GM06990 (cell line): Measurements from ENCODE around the gene SV2B.

Experiments
- DNase-seq: peaks from one replicate; pipeline ENCODE4 v3.0.0-alpha.2; 2011; ENCODE audit not compliant: insufficient read length; ENCODE audit errors: extremely low read depth
- H3K27me3 ChIP-seq: replicated peaks from 2 replicates; pipeline ENCODE4 v1.6.0; 2011; ENCODE audit warnings: low read length; ENCODE audit not compliant: control insufficient read depth, insufficient read depth
- H3K36me3 ChIP-seq: 2 replicates; pipeline ENCODE4 v1.5.1; 2011; ENCODE audit warnings: low read length; ENCODE audit not compliant: control insufficient read depth, insufficient read depth
- H3K4me3 ChIP-seq: replicated peaks from 2 replicates; pipeline ENCODE4 v1.5.1; 2011; ENCODE audit warnings: low read depth, mild to moderate bottlenecking, control low read depth, low read length
- CTCF ChIP-seq: IDR thresholded peaks from 2 replicates; pipeline ENCODE4 v1.5.1; 2011; ENCODE audit warnings: low read length, control low read depth, mild to moderate bottlenecking, inconsistent platforms; ENCODE audit not compliant: insufficient read depth, poor library complexity, severe bottlenecking

Gene SV2B

DNA sequence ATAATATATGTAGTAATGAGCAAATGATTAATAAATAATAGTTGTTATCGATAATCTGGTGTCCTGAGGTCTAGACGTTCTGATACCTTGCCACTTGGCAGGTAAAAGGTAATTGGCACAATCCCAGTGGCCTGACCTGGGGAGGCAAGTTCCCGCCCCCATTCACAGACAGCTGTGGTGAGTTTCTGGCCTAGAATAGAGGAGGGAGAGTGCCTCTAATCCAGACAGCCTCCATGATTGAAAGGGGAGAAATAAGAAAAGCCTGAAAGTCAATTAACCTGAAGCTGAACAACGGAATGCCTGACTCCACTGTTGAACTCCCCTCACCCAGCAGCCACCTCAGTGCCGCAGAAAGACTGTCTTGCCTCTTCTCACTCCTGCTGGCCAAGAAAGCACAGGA, 38.1 kb upstream of the SV2B start:
- Histone ChIP-seq H3K27me3 (no peaks in the 10 kb centered on the region; the same call in 1 of the 2 replicates), H3K4me3 (no peak overlapping the region), H3K36me3 (no peaks in the 10 kb centered on the region)
- no peak for TF ChIP-seq CTCF
- DNase-seq: no peak

DNA sequence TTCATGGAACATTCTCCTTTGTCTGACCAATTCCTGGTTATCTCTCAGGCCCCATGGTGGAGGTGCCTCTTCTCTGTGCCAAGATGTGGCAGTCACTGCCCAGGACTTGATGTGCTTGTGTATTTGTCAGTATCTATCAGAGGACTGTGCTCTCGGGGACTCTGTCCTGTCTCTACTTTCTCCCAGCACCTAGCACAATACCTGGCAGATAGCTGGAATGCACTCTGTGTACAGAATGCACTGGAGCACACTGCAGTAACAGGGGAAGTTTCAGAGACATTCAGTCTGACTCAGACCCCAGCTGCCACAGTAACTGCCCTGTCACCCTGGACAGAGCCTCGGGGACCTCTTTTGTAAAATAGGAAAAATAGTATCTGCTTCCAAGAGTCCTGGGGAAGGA, 34.6 kb upstream of the SV2B start:
- Histone ChIP-seq H3K36me3 (no peaks in the 10 kb centered on the region), H3K27me3 (no peaks in the 10 kb centered on the region), H3K4me3 (no peak overlapping the region)
- no peak for TF ChIP-seq CTCF
- DNase-seq: no peak

- Histone ChIP-seq H3K4me3 (no peak overlapping the region), H3K36me3 (no peaks in the 10 kb centered on the region), H3K27me3 (no peaks in the 10 kb centered on the region)
- TF ChIP-seq CTCF: no peak
- DNase-seq: no peak
Observed at GRCh38 chr15:91067036-91067435, 33.0 kb upstream of the SV2B start.

DNA sequence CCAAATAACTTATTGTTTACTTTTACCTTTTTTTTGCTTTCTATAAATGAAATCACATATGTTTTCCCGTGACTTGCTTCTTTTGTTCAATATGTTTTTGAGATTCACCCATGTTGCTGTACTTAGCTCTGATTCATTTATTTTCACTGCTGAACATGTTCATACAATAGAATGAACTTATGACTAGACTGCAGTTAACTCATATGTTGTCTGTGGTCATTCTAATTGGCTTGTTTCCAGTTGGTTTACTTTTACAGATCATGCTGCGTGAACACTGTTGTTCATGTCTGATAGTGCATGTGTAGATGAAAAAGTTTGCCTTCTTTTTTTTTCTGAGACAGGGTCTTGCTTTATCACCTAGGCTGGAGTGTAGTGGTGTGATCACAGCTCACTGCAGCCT, 31.6 kb upstream of the SV2B start:
- DNase-seq: no peak

GRCh38 chr15:91068966-91069365, 31.1 kb upstream of the SV2B start:
- no peaks in the 10 kb centered on the region for H3K36me3 ChIP-seq
- H3K4me3 ChIP-seq: no peak overlapping the region
- H3K27me3 ChIP-seq: no peaks in the 10 kb centered on the region
- no peak for DNase-seq
- no peak for TF ChIP-seq CTCF

More for the DNA sequence above, 31.6 kb upstream of the SV2B start:
- Histone ChIP-seq H3K4me3 (no peak overlapping the region), H3K36me3 (no peaks in the 10 kb centered on the region), H3K27me3 (no peaks in the 10 kb centered on the region)
- no peak for TF ChIP-seq CTCF

- Histone ChIP-seq H3K4me3 (no peak overlapping the region), H3K36me3 (no peaks in the 10 kb centered on the region), H3K27me3 (no peaks in the 10 kb centered on the region)
- TF ChIP-seq CTCF: no peak
- DNase-seq: no peak
Observed at GRCh38 chr15:91070872-91071271, 29.2 kb upstream of the SV2B start.
